ENCODE results near the gene C16orf74. TPM values are rescaled to one million over a fixed set of nuclear protein-coding genes. Genes with fewer than 3 reads are reported as not detected.

C16orf74 gene
- total and polyA plus RNA-seq, 11 donors = 0.53 to 4.1 (median 1.6) TPM

GRCh38 chr16:85678821-85679220 is 72.1 kb downstream of the C16orf74 start:
- WGBS, 4 donors = 92 to 96% (median 94%) methylated on average over 5 of the region's 5 CpGs
- H3K9me3 ChIP-seq = no peaks in the 10 kb centered on the region
- TF ChIP-seq, protein P1, sequence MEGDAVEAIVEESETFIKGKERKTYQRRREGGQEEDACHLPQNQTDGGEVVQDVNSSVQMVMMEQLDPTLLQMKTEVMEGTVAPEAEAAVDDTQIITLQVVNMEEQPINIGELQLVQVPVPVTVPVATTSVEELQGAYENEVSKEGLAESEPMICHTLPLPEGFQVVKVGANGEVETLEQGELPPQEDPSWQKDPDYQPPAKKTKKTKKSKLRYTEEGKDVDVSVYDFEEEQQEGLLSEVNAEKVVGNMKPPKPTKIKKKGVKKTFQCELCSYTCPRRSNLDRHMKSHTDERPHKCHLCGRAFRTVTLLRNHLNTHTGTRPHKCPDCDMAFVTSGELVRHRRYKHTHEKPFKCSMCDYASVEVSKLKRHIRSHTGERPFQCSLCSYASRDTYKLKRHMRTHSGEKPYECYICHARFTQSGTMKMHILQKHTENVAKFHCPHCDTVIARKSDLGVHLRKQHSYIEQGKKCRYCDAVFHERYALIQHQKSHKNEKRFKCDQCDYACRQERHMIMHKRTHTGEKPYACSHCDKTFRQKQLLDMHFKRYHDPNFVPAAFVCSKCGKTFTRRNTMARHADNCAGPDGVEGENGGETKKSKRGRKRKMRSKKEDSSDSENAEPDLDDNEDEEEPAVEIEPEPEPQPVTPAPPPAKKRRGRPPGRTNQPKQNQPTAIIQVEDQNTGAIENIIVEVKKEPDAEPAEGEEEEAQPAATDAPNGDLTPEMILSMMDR (IDR thresholded peaks at IDR 0.05) = no peak
- TF ChIP-seq POLR2A (IDR thresholded peaks at IDR 0.05) = no peak
- H3K4me1 ChIP-seq = peaks cover 0 to 17% (median 8%) of the 10 kb centered on the region in 12 donors
- no peaks in the 10 kb centered on the region for H3K27me3 ChIP-seq
- no peak overlapping the region for H3K4me3 ChIP-seq
- DNase-seq (no peak), ATAC-seq (no peak)
- no peak overlapping the region for H3K27ac ChIP-seq
- H3K36me3 ChIP-seq = peaks cover 0 to 45% (median 11%) of the 10 kb centered on the region in 9 donors
- intact Hi-C loops (cut with DNase I) = loop anchor here in 2 of 10 donors (5.0 kb wide), 1 partner anchor 38 kb away; no protein-coding TSS in a partner anchor

GRCh38 chr16:85678016-85678415 is 72.9 kb downstream of the C16orf74 start:
- Histone ChIP-seq H3K4me1 (peaks cover 0 to 22% (median 12%) of the 10 kb centered on the region in 12 donors), H3K27ac (no peak overlapping the region), H3K4me3 (no peak overlapping the region), H3K9me3 (no peaks in the 10 kb centered on the region), H3K27me3 (no peaks in the 10 kb centered on the region), H3K36me3 (peaks cover 0 to 52% (median 13%) of the 10 kb centered on the region in 9 donors)
- intact Hi-C loops (cut with DNase I) = loop anchor here in 2 of 10 donors (5.0 kb wide), 1 partner anchor 39 kb away; no protein-coding TSS in a partner anchor
- DNase-seq = no peak
- no peak for ATAC-seq
- 83 to 92% (median 86%) methylated on average over 8 of the region's 8 CpGs for WGBS, 4 donors
- TF ChIP-seq, protein P1 (IDR thresholded peaks at IDR 0.05) = no peak
- TF ChIP-seq POLR2A (IDR thresholded peaks at IDR 0.05) = no peak

GRCh38 chr16:85677383-85677967 is 73.4 kb downstream of the C16orf74 start:
- TF ChIP-seq, protein P1 (IDR thresholded peaks at IDR 0.05) = no peak
- no peak for TF ChIP-seq POLR2A (IDR thresholded peaks at IDR 0.05)
- intact Hi-C loops (cut with DNase I) = loop anchor here in 2 of 10 donors (5.0 kb wide), 1 partner anchor 40 kb away; no protein-coding TSS in a partner anchor
- Histone ChIP-seq H3K9me3 (no peaks in the 10 kb centered on the region), H3K27me3 (no peaks in the 10 kb centered on the region), H3K4me1 (peaks cover 0 to 22% (median 12%) of the 10 kb centered on the region in 12 donors), H3K27ac (no peak overlapping the region), H3K36me3 (peaks cover 0 to 57% (median 19%) of the 10 kb centered on the region in 9 donors), H3K4me3 (no peak overlapping the region)
- WGBS, 4 donors = 87 to 91% (median 90%) methylated on average over 6 of the region's 6 CpGs
- no peak for DNase-seq
- no peak for ATAC-seq

DNA sequence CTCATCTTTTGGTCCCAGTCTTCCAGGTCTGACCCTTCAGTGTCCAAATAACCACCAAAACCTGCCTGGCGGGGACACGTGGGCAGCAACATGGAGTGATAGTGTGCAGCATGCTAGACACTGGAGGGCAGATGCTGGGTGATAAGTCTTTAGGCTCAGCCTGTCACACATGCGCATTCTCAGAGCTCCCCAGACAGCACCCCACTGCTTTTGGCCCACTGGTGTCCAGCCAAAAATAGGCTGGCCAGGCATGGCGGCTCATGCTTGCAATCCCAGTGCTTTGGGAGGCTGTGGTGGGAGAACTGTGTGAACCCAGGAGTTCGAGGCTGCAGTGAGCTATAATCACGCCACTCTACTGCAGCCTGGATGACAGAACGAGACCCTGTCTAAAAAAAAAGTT is 74.4 kb downstream of the C16orf74 start:
- 92 to 99% (median 97%) methylated on average over 7 of the region's 7 CpGs for WGBS, 4 donors
- no peak overlapping the region for H3K4me3 ChIP-seq
- intact Hi-C loops (cut with DNase I) = loop anchor here in 2 of 10 donors (5.0 kb wide), 1 partner anchor 41 kb away; no protein-coding TSS in a partner anchor
- no peak for TF ChIP-seq POLR2A (IDR thresholded peaks at IDR 0.05)
- TF ChIP-seq, protein P1 (IDR thresholded peaks at IDR 0.05) = no peak
- peaks cover 0 to 22% (median 12%) of the 10 kb centered on the region in 12 donors for H3K4me1 ChIP-seq
- H3K9me3 ChIP-seq = no peaks in the 10 kb centered on the region
- peaks cover 0 to 67% (median 29%) of the 10 kb centered on the region in 9 donors for H3K36me3 ChIP-seq
- H3K27ac ChIP-seq = no peak overlapping the region
- H3K27me3 ChIP-seq = no peaks in the 10 kb centered on the region
- DNase-seq (no peak), ATAC-seq (no peak)
